NT2/D1 (cell line): ENCODE measurements around the gene MBP.

ENCODE experiments used
- DNase-seq: peaks from one replicate; pipeline ENCODE4 v3.0.0-alpha.2; 2011; ENCODE audit warnings: low read depth, low spot score
- H3K27me3 ChIP-seq: 2 replicates; pipeline ENCODE4 v1.6.0; 2011; ENCODE audit warnings: mild to moderate bottlenecking; ENCODE audit not compliant: insufficient read length, insufficient read depth
- H3K36me3 ChIP-seq: 2 replicates; pipeline ENCODE4 v1.6.1; 2011; ENCODE audit warnings: mild to moderate bottlenecking, low read length, mixed read lengths; ENCODE audit not compliant: insufficient read depth, insufficient read length
- H3K4me1 ChIP-seq: 2 replicates; pipeline ENCODE4 v1.5.1; 2011; ENCODE audit not compliant: insufficient read depth, insufficient read length
- H3K4me3 ChIP-seq: 2 replicates; pipeline ENCODE4 v1.5.1; 2011; ENCODE audit warnings: low read depth; ENCODE audit not compliant: insufficient read length
- H3K9ac ChIP-seq: 2 replicates; pipeline ENCODE4 v1.6.0; 2011; ENCODE audit warnings: low read depth; ENCODE audit not compliant: insufficient read length
- H3K9me3 ChIP-seq: 2 replicates; pipeline ENCODE4 v1.5.1; 2011; ENCODE audit warnings: mild to moderate bottlenecking, low read length; ENCODE audit not compliant: insufficient read depth
- SUZ12 ChIP-seq: IDR thresholded peaks from 2 replicates; pipeline ENCODE4 v1.6.1; 2011; ENCODE audit not compliant: insufficient read length, insufficient read depth; ENCODE audit errors: extremely low read depth
- YY1 ChIP-seq: IDR thresholded peaks from 2 replicates; pipeline ENCODE4 v1.6.1; 2011; ENCODE audit not compliant: insufficient read length, insufficient read depth
- ZNF274 ChIP-seq: IDR thresholded peaks from 2 replicates; pipeline ENCODE4 v1.6.1; 2011; ENCODE audit warnings: mild to moderate bottlenecking, low read depth, low read length

MBP gene

DNA sequence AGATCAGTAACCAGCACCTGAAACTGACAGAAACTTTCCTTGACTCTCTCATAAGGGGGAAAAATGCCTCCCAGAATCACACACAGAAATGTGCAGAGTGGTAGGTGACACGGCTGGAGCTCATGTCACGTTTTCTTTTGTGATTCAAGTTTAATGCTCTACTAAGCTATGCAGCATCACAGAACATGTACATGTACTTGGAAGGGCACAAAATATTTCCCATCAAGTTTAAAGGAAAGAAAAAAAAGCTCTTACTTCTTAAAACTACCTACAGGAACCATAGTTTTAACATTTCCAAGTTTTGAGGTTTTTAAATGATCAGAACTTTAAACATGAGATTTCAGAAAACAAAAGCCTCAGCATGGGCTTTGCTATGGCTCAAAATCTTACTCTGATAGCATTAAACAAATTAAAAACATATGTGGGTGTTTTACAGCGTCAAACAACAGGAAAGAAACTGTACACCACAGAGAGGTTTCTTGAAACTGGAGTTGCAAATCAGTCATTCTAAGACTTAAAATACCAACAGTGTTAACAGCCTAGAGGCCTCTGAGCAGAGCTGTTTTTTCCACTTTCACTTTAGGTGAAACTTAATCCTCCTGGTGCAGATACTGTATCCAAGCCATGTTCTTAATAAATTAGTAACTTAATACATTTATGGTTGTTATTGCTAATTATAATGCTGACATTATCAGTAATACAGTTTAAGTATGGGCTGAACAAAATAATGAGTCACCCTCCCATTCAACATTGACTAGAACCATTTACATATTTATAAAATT, 30.1 kb downstream of the MBP start:
- no peaks in the 10 kb centered on the region for H3K9me3 ChIP-seq
- H3K27me3 ChIP-seq = no peaks in the 10 kb centered on the region
- peaks cover 6% of the 10 kb centered on the region for H3K4me1 ChIP-seq
- no peak for DNase-seq
- no peaks in the 10 kb centered on the region for H3K36me3 ChIP-seq
- H3K4me3 ChIP-seq = no peak overlapping the region
- no peak overlapping the region for H3K9ac ChIP-seq
- TF ChIP-seq ZNF274 = no peak
- no peak for TF ChIP-seq YY1
- TF ChIP-seq SUZ12 = no peak

DNA sequence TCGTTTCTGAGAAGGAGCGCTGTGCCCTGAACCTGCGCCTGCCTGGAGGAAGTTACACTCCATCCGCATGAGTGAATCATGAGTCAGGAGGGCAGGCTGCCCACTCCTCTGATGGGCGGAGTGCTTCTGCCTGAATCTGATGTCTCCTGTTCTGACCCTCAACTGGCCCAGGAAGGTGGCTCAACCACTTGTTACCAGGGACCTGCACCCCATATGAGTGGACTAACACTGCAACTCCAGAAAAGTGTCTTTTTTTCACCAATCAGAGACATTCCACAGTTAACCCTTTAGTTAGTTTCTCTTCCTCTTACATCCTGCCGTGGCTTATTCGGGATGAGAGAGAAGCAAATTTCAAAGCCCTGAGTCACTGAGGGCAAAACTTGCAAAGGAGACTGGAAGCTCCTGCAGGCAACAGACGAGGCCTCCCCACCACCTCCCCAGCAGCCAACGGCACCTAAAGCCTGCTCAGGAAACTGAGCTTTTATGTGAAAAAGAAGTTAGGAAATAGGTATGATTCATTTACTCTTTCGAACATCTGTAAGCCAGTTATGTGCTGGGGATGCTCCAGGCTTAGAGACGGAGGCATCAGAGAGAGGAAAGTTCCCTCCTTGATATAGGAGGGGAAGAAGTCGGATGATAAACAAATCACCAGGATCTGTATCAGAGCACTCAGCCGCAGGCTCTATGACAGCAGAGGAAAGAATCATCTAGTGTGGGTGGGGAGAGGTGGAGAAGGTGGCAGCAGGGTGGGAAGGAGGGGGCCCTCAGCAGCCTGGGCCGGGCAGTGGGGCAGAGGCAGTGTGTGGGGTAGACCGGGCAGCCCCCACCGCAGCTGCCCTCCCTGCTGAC, 30.9 kb downstream of the MBP start:
- Histone ChIP-seq H3K9me3 (no peaks in the 10 kb centered on the region), H3K4me3 (no peak overlapping the region), H3K4me1 (peaks cover 9% of the 10 kb centered on the region), H3K27me3 (no peaks in the 10 kb centered on the region), H3K36me3 (no peaks in the 10 kb centered on the region), H3K9ac (no peak overlapping the region)
- peak; percentile 48 for DNase-seq
- TF ChIP-seq ZNF274 = no peak
- no peak for TF ChIP-seq SUZ12
- TF ChIP-seq YY1 = no peak

DNA sequence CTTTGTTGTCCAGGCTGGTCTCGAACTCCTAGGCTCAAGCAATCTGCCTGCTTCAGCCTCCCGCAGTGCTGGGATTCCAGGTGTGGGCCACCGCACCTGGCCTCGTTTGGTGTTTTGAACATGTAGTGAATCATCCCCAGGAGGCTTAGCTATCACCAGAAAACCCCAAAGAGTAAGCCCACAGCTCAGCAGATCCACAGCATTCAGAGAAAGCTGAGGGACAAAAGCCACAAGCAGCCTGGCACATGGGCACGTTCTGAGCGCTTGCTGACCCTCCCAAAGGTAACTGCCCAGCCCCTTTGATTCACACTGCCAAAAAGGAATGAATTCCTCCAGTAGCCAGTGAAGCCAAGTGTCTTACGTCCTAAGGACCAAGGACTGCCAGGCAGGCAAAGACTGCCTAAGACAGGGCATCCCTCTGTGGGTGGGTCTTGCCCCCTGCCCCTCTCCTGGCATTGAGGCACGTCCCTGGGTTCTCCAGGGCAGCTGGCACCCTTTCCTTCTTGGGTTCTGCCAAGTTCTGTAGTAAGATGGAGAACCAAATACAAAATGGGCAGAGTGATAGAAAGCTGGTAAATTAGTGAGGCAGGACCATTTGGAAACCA, 31.7 kb downstream of the MBP start:
- Histone ChIP-seq H3K27me3 (no peaks in the 10 kb centered on the region), H3K9ac (no peak overlapping the region), H3K4me1 (peaks cover 9% of the 10 kb centered on the region), H3K36me3 (no peaks in the 10 kb centered on the region), H3K4me3 (no peak overlapping the region), H3K9me3 (no peaks in the 10 kb centered on the region)
- TF ChIP-seq YY1 = no peak
- no peak for TF ChIP-seq SUZ12
- no peak for TF ChIP-seq ZNF274
- DNase-seq = no peak

DNA sequence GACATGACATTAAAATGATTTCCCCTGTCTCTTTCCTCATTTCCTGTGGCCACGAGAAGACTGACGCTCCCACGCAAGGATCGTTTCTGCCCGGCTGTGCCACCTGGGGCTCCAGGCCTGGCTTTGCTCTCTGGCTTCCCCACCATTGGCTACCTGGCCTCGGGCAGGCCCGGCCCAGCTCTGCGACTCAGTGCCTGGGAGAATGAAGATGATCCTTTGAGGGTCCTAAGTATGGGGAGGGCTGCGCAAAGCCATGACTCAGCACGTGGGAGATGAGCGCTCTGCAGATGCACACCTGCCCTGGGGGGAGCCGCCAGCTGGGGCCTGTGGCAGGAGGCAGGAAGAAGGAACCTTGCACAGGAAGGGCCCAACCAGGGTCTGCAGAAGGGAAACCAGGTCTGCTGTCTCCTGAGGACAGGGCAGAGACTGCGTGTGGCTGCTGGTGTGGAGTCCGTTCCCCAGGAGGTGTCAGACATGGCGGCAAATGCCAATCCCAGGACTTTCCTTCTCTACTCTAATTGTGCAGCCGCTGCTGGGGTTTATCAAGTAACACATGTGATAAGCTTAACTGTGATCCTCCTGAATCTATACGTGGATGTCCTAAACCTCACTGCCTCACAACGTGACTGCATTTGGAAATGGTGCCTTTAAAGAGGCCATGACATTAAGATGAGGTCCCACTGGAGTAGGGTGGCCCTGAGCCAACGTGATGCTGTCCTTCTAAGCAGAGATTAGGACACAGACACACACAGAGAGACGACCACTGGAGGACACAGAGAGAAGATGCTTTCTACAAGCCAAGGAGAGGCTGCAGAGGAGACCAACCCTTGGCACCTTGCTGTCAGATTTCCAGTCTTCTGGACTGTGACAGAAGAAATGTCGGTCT, 32.9 kb downstream of the MBP start:
- no peak for DNase-seq
- TF ChIP-seq ZNF274 (no peak), YY1 (no peak), SUZ12 (no peak)

DNA sequence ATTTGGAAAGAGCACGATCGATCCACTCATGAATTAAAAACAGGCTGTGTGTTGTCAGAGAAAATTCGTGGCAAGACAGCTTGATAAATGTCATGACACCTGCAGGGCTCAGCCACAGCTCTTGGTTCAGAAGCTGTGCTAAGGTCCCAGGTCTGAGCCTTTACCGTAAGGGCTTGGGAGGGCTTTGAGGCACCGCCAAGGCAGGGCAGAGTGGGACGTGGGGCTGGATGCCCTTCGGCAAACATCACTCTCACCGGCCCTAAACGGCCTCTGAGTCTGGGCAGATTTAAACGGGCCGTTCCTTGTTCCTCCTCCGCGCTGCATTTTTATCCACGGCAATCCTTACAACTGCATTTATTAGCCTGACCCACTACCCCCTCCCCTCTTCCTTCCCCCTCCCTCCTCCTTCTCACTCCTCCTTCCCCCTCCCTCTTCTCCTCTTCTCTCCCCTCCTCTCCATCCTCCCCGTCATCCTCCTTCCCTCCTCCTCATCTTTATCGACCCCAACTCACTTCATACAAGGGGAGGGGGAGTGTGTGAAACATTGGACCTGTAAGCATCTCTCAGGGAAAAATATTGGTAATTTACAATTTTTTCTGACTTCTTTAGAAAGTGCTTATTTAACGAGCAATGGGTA, 33.9 kb downstream of the MBP start:
- Histone ChIP-seq H3K36me3 (no peaks in the 10 kb centered on the region), H3K9ac (no peak overlapping the region), H3K4me1 (peaks cover 9% of the 10 kb centered on the region), H3K27me3 (no peaks in the 10 kb centered on the region), H3K4me3 (no peak overlapping the region), H3K9me3 (no peaks in the 10 kb centered on the region)
- no peak for TF ChIP-seq YY1
- no peak for TF ChIP-seq SUZ12
- no peak for TF ChIP-seq ZNF274
- no peak for DNase-seq

More for the DNA sequence above, 32.9 kb downstream of the MBP start:
- H3K4me1 ChIP-seq = peaks cover 9% of the 10 kb centered on the region
- no peak overlapping the region for H3K9ac ChIP-seq
- no peaks in the 10 kb centered on the region for H3K27me3 ChIP-seq
- no peak overlapping the region for H3K4me3 ChIP-seq
- H3K9me3 ChIP-seq = no peaks in the 10 kb centered on the region
- H3K36me3 ChIP-seq = no peaks in the 10 kb centered on the region

DNA sequence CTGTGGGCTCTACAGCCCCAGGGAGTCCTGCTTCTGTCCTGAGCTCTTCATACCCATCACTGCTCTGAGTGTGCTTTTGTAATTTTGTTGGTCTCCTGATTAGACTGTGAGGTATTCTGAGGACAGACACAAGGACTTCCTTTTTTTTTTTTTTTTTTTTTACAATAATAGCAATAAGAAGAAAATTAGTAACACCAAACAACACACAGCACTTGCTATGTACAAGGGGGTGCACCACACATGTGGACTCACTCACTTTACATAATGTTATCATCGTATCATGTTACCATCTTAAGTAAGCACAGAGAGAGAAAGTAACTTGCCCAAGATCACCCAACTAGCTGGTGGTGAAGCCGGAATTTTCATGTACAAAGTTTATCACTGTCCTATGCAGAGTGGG, 34.6 kb downstream of the MBP start:
- H3K36me3 ChIP-seq = no peaks in the 10 kb centered on the region
- no peaks in the 10 kb centered on the region for H3K9me3 ChIP-seq
- H3K9ac ChIP-seq = no peak overlapping the region
- DNase-seq = no peak
- no peak for TF ChIP-seq ZNF274
- TF ChIP-seq SUZ12 = no peak
- no peak for TF ChIP-seq YY1
- H3K4me3 ChIP-seq = no peak overlapping the region
- peaks cover 9% of the 10 kb centered on the region for H3K4me1 ChIP-seq
- H3K27me3 ChIP-seq = no peaks in the 10 kb centered on the region
